Testis (tissue), 3 donors: ENCODE measurements around the gene AP3M1. TPM values are rescaled to one million over a fixed set of nuclear protein-coding genes. Genes with fewer than 3 reads are reported as not detected.

Experiments used
- DNase-seq: peaks from one replicate; pipeline ENCODE4 v3.0.0-alpha.2; 2019
- H3K27ac ChIP-seq, 2 donors: fragments of 200-600 bp; sonication (generic); one replicate each; pipeline ENCODE4 v1.5.1; 2019
- H3K27me3 ChIP-seq: fragments of 200-600 bp; sonication (generic); one replicate; pipeline ENCODE4 v1.5.1; 2019
- H3K36me3 ChIP-seq: fragments of 200-600 bp; sonication (generic); one replicate; pipeline ENCODE4 v1.5.1; 2017; ENCODE audit warnings: low read depth; ENCODE audit errors: missing control alignments
- H3K4me1 ChIP-seq: fragments of 200-600 bp; sonication (generic); one replicate; pipeline ENCODE4 v1.5.1; 2019
- H3K4me3 ChIP-seq, 2 donors: fragments of 200-600 bp; sonication (generic); one replicate each; pipeline ENCODE4 v1.5.1; 2017 to 2019
- H3K9me3 ChIP-seq: fragments of 200-600 bp; sonication (generic); one replicate; pipeline ENCODE4 v1.5.1; 2017
- POLR2A ChIP-seq: fragments of 450-650 bp; IDR thresholded peaks from one replicate; pipeline ENCODE4 v1.6.1; 2017; ENCODE audit warnings: antibody characterized with exemption, mild to moderate bottlenecking, moderate library complexity
- WGBS, 2 donors: methylation state at CpG; one replicate each; pipeline ENCODE4 v1.1.5; 2018; 5-methylcytosine and 5-hydroxymethylcytosine counted together
- intact Hi-C: fragments of 100-400 bp; cut with DNase I; formaldehyde crosslinking; loops from one replicate; pipeline ENCODE4 v1.15.1; 2023; ENCODE audit warnings: low total_unique reads
- polyA plus RNA-seq: library from polyadenylated mRNA; stranded (reverse); fragments of 350-450 nt; fragmentation: Illumina TruSeq; extraction: RNeasy Lipid Tissue Mini Kit (QIAGEN cat#74804); gene quantifications from one replicate; pipeline ENCODE4 v1.2.3, GENCODE V29; 2014; ENCODE audit warnings: low read depth, low replicate concordance; ENCODE audit not compliant: insufficient read depth
- total RNA-seq, 2 donors: library from RNA; depleted of rRNA; stranded (reverse); fragments of >200 nt; gene quantifications; one replicate each; pipeline ENCODE4 v1.2.3, GENCODE V29; 2016
- TF ChIP-seq, protein P1 (sequence below), 3 experiments: fragments of 450-650 bp in 2 of 3; fragments of 200-600 bp in 1 of 3; sonication (generic) in 1 of 3; IDR thresholded peaks; one replicate each; pipeline ENCODE4 v1.5.1; 2016 to 2019; ENCODE audit warnings: antibody characterized with exemption in 3 of 3, mild to moderate bottlenecking in 2 of 3, moderate library complexity in 1 of 3

The AP3M1 gene
- total and polyA plus RNA-seq, 3 donors from 2014 or later, result 32.0 to 44.4 (median 38.6) TPM

- no peak overlapping the region for H3K4me3 ChIP-seq
- no peaks in the 10 kb centered on the region for H3K9me3 ChIP-seq
- H3K27me3 ChIP-seq, result no peaks in the 10 kb centered on the region
- intact Hi-C loops, result no loop called here
- H3K4me1 ChIP-seq, result no peaks in the 10 kb centered on the region
- H3K36me3 ChIP-seq, result no peaks in the 10 kb centered on the region
- no peak for DNase-seq
- TF ChIP-seq POLR2A, result no peak
- TF ChIP-seq, protein P1, sequence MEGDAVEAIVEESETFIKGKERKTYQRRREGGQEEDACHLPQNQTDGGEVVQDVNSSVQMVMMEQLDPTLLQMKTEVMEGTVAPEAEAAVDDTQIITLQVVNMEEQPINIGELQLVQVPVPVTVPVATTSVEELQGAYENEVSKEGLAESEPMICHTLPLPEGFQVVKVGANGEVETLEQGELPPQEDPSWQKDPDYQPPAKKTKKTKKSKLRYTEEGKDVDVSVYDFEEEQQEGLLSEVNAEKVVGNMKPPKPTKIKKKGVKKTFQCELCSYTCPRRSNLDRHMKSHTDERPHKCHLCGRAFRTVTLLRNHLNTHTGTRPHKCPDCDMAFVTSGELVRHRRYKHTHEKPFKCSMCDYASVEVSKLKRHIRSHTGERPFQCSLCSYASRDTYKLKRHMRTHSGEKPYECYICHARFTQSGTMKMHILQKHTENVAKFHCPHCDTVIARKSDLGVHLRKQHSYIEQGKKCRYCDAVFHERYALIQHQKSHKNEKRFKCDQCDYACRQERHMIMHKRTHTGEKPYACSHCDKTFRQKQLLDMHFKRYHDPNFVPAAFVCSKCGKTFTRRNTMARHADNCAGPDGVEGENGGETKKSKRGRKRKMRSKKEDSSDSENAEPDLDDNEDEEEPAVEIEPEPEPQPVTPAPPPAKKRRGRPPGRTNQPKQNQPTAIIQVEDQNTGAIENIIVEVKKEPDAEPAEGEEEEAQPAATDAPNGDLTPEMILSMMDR (IDR thresholded peaks at IDR 0.05), result no peak
- H3K27ac ChIP-seq, result no peak overlapping the region
- WGBS, 2 donors, result 82 to 86% methylated on average over 2 of the region's 2 CpGs
Observed at GRCh38 chr10:74179111-74179710, 28.6 kb upstream of the AP3M1 start.

DNA sequence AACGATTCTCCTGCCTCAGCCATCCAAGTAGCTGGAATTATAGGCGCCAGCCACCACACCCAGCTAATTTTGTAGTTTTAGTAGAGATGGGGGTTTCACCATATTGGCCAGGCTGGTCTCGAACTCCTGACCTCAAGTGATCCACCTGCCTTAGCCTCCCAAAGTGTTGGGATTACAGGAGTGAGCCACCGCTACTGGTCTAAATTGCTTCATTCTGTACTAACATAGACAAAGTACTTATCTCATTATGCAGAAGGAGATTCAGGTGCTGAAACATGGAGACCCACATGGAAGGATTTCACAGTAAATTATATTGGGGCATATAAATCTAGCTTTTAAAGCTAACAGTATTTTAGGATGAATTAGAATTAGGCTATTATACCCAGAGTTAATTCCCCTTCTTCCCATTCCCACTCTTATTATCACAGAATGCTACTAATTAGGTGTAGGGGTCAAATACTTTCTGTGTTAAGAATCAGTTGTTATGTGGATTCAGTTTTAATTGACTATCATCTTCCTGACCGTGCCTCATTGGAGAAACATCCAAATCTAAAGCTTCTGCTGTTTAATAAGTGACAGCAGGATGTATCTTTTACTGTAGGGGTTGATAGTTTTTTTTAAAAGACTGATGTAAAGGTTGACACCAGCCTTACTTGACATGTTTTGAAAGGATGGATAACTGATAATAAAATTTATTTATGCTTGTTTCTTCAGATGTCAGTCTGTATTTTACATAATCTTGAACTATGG, 27.6 kb upstream of the AP3M1 start:
- TF ChIP-seq, protein P1 (IDR thresholded peaks at IDR 0.05), result no peak
- no peak for TF ChIP-seq POLR2A
- Histone ChIP-seq H3K4me1 (no peaks in the 10 kb centered on the region), H3K27me3 (no peaks in the 10 kb centered on the region), H3K9me3 (no peaks in the 10 kb centered on the region), H3K27ac (peak overlapping the region in 1 of 2 donors; percentile 27), H3K36me3 (no peaks in the 10 kb centered on the region), H3K4me3 (no peak overlapping the region)
- 62 to 71% methylated on average over 5 of the region's 5 CpGs for WGBS, 2 donors
- DNase-seq, result no peak
- intact Hi-C loops, result no loop called here

- no peaks in the 10 kb centered on the region for H3K36me3 ChIP-seq
- WGBS, 2 donors, result 7 to 18% methylated on average over 5 to 13 of the region's 13 CpGs
- H3K4me3 ChIP-seq, result peak overlapping the region; percentile 77 to 83
- DNase-seq, result peak; percentile 58
- no peaks in the 10 kb centered on the region for H3K4me1 ChIP-seq
- TF ChIP-seq, protein P1 (IDR thresholded peaks at IDR 0.05), result no peak
- TF ChIP-seq POLR2A, result no peak
- no peaks in the 10 kb centered on the region for H3K9me3 ChIP-seq
- intact Hi-C loops, result no loop called here
- H3K27me3 ChIP-seq, result no peaks in the 10 kb centered on the region
- H3K27ac ChIP-seq, result peak overlapping the region; percentile 84 to 89
Observed at GRCh38 chr10:74177140-74177677, 26.6 kb upstream of the AP3M1 start.

GRCh38 chr10:74176380-74177139, 25.9 kb upstream of the AP3M1 start:
- peak overlapping the region; percentile 77 to 83 for H3K4me3 ChIP-seq
- TF ChIP-seq, protein P1 (IDR thresholded peaks at IDR 0.05), result no peak
- TF ChIP-seq POLR2A, result peak; percentile 6
- intact Hi-C loops, result no loop called here
- H3K36me3 ChIP-seq, result no peaks in the 10 kb centered on the region
- peak; percentile 97 for DNase-seq
- no peaks in the 10 kb centered on the region for H3K4me1 ChIP-seq
- 0% methylated on average over 37 to 49 of the region's 72 CpGs for WGBS, 2 donors
- H3K27ac ChIP-seq, result peak overlapping the region; percentile 84 to 89
- no peaks in the 10 kb centered on the region for H3K9me3 ChIP-seq
- H3K27me3 ChIP-seq, result no peaks in the 10 kb centered on the region
